Right atrium auricular region (tissue), 2 donors: ENCODE data around the gene MAN2B2. TPM values are rescaled to one million over a fixed set of nuclear protein-coding genes. Genes with fewer than 3 reads are reported as not detected.

ENCODE experiments used
- DNase-seq: peaks from one replicate; pipeline ENCODE4 v3.0.0-alpha.2; 2019; ENCODE audit warnings: low spot score
- H3K27ac ChIP-seq, 2 donors: fragments of 200-600 bp; sonication (generic); 1 replicate in 1 of 2; 2 replicates in 1 of 2; pipeline ENCODE4 v1.5.1; 2016 to 2019
- H3K27me3 ChIP-seq, 2 donors: fragments of 200-600 bp; sonication (generic); one replicate each; pipeline versions ENCODE4 v1.5.1 to v1.6.0; 2017 to 2019
- H3K36me3 ChIP-seq: fragments of 200-600 bp; sonication (generic); one replicate; pipeline ENCODE4 v1.5.1; 2016
- H3K4me1 ChIP-seq, 2 donors: fragments of 200-600 bp; sonication (generic); one replicate each; pipeline versions ENCODE4 v1.5.1 to v1.6.0; 2017 to 2019
- H3K4me3 ChIP-seq, 2 donors: fragments of 200-600 bp; sonication (generic); 1 replicate in 1 of 2; 2 replicates in 1 of 2; pipeline ENCODE4 v1.5.1; 2017 to 2019; ENCODE audit warnings: mild to moderate bottlenecking in 1 of 2, moderate library complexity in 1 of 2
- H3K9me3 ChIP-seq, 2 donors: fragments of 200-600 bp; sonication (generic); one replicate each; pipeline ENCODE4 v1.5.1; 2019
- CTCF ChIP-seq, 2 donors: fragments of 200-600 bp; sonication (generic); IDR thresholded peaks; one replicate each; pipeline ENCODE4 v1.5.1; 2019; ENCODE audit warnings: antibody characterized with exemption in 2 of 2
- total RNA-seq, 2 donors: library from RNA; depleted of rRNA; stranded (reverse); fragments of >200 nt; gene quantifications; one replicate each; pipeline ENCODE4 v1.1.0, GENCODE V29; 2016

MAN2B2 gene
- total RNA-seq, 2 donors from 2014 or later, result 23.7 to 25.5 TPM

- no peaks in the 10 kb centered on the region for H3K27me3 ChIP-seq
- no peaks in the 10 kb centered on the region for H3K4me1 ChIP-seq
- H3K36me3 ChIP-seq, result peaks cover 23% of the 10 kb centered on the region
- peaks cover 4 to 8% of the 10 kb centered on the region in 2 donors for H3K9me3 ChIP-seq
- no peak for TF ChIP-seq CTCF (IDR thresholded peaks at IDR 0.05)
- no peak overlapping the region for H3K4me3 ChIP-seq
- DNase-seq, result no peak
- H3K27ac ChIP-seq, result no peak overlapping the region
Measured at GRCh38 chr4:6601661-6602250, 26.8 kb downstream of the MAN2B2 start.

- peaks cover 4 to 8% of the 10 kb centered on the region in 2 donors for H3K9me3 ChIP-seq
- no peaks in the 10 kb centered on the region for H3K27me3 ChIP-seq
- H3K4me3 ChIP-seq, result no peak overlapping the region
- peaks cover 28% of the 10 kb centered on the region for H3K36me3 ChIP-seq
- no peak overlapping the region for H3K27ac ChIP-seq
- H3K4me1 ChIP-seq, result no peaks in the 10 kb centered on the region
- DNase-seq, result no peak
- no peak for TF ChIP-seq CTCF (IDR thresholded peaks at IDR 0.05)
Measured at GRCh38 chr4:6602289-6602688, 27.3 kb downstream of the MAN2B2 start.

GRCh38 chr4:6603128-6603527 is 28.1 kb downstream of the MAN2B2 start:
- Histone ChIP-seq H3K27me3 (no peaks in the 10 kb centered on the region), H3K36me3 (peaks cover 28% of the 10 kb centered on the region), H3K9me3 (peaks cover 4 to 8% of the 10 kb centered on the region in 2 donors), H3K4me1 (no peaks in the 10 kb centered on the region), H3K4me3 (no peak overlapping the region), H3K27ac (no peak overlapping the region)
- TF ChIP-seq CTCF (IDR thresholded peaks at IDR 0.05), result no peak
- DNase-seq, result no peak

- no peak overlapping the region for H3K4me3 ChIP-seq
- no peak overlapping the region for H3K27ac ChIP-seq
- H3K9me3 ChIP-seq, result peaks cover 4 to 8% of the 10 kb centered on the region in 2 donors
- no peaks in the 10 kb centered on the region for H3K27me3 ChIP-seq
- TF ChIP-seq CTCF (IDR thresholded peaks at IDR 0.05), result no peak
- no peaks in the 10 kb centered on the region for H3K4me1 ChIP-seq
- DNase-seq, result no peak
- peaks cover 27% of the 10 kb centered on the region for H3K36me3 ChIP-seq
Measured at GRCh38 chr4:6605114-6605513, 30.1 kb downstream of the MAN2B2 start.

GRCh38 chr4:6605605-6606004 is 30.6 kb downstream of the MAN2B2 start:
- Histone ChIP-seq H3K36me3 (peaks cover 27% of the 10 kb centered on the region), H3K27me3 (no peaks in the 10 kb centered on the region), H3K4me3 (no peak overlapping the region), H3K4me1 (no peaks in the 10 kb centered on the region), H3K9me3 (peaks cover 4 to 8% of the 10 kb centered on the region in 2 donors), H3K27ac (no peak overlapping the region)
- no peak for TF ChIP-seq CTCF (IDR thresholded peaks at IDR 0.05)
- DNase-seq, result no peak
